ENCODE results near the gene CCDC154. TPM values are rescaled to one million over a fixed set of nuclear protein-coding genes. Genes with fewer than 3 reads are reported as not detected.

Gene CCDC154
- total and polyA plus RNA-seq, 2 donors (not counting 3 experiments of a cell fraction or from before 2014, with no cell fraction given), result 0.65 to 0.75 TPM

- Histone ChIP-seq H4K20me1 (replicated peaks; ENCODE audit: control insufficient read depth, extremely low read depth, insufficient read depth, low read length) (no peaks in the 10 kb centered on the region), H2AFZ (ENCODE audit: low read depth, low read length) (no peak overlapping the region), H3K27ac (ENCODE audit: insufficient read depth, low read depth, low read length) (no peak overlapping the region), H3K4me1 (ENCODE audit: control insufficient read depth, extremely low read depth, insufficient read depth, low read length) (no peaks in the 10 kb centered on the region), H3K9me1 (replicated peaks; ENCODE audit: control insufficient read depth, extremely low read depth, insufficient read depth, low read length) (no peaks in the 10 kb centered on the region), H3K9ac (replicated peaks; ENCODE audit: extremely low read depth, insufficient read depth, low read length) (no peak overlapping the region), H3K79me2 (ENCODE audit: control insufficient read depth, insufficient read depth, low read length) (no peaks in the 10 kb centered on the region), H3K4me2 (ENCODE audit: insufficient read depth, low read length) (no peak overlapping the region), H3K36me3 (ENCODE audit: control insufficient read depth in 2 of 2, extremely low read depth in 1 of 2, insufficient read depth in 2 of 2, low read length in 2 of 2) (no peaks in the 10 kb centered on the region), H3K27me3 (ENCODE audit: control insufficient read depth in 2 of 2, insufficient read depth in 2 of 2, low read length in 2 of 2) (no peaks in the 10 kb centered on the region), H3K9me3 (replicated peaks; ENCODE audit: control insufficient read depth, insufficient read depth, low read length) (no peaks in the 10 kb centered on the region), H3K4me3 (replicated peaks in 1 of 3; ENCODE audit: insufficient read depth in 1 of 3, low read depth in 1 of 3, low read length in 3 of 3) (no peak overlapping the region)
- BruUV-seq (replicated peaks), result no TSS peak
- intact Hi-C loops (cut with micrococcal nuclease), result no loop called here
- ChIA-PET CTCF (no interaction called here), POLR2A (no interaction called here)
- no peak for FAIRE-seq
- TF ChIP-seq MAX (IDR thresholded peaks at IDR 0.05; ENCODE audit: insufficient read depth, insufficient read length), result no peak
- TF ChIP-seq EZH2 (IDR thresholded peaks at IDR 0.05; ENCODE audit: borderline replicate concordance, low read depth, low read length, severe bottlenecking), result no peak
- no peak for TF ChIP-seq POLR2A (IDR thresholded peaks at IDR 0.05; ENCODE audit: low read depth, low read length)
- TF ChIP-seq GATA2 (IDR thresholded peaks at IDR 0.05; ENCODE audit: insufficient read depth, insufficient read length, low read depth, low read length), result no peak
- no peak for TF ChIP-seq MYC (IDR thresholded peaks at IDR 0.05; ENCODE audit: low read depth, low read length)
- no peak for TF ChIP-seq FOS (IDR thresholded peaks at IDR 0.05; ENCODE audit: borderline replicate concordance, insufficient read depth, low read length)
- TF ChIP-seq POLR2AphosphoS5 (IDR thresholded peaks at IDR 0.05; ENCODE audit: insufficient read depth, low read depth, low read length), result no peak
- TF ChIP-seq JUN (IDR thresholded peaks at IDR 0.05; ENCODE audit: borderline replicate concordance, insufficient read depth, insufficient read length, low read depth), result no peak
- TF ChIP-seq CTCF (IDR thresholded peaks at IDR 0.05; ENCODE audit: extremely low read depth in 1 of 2, insufficient read depth in 1 of 2, low read depth in 1 of 2, low read length in 2 of 2), result no peak
- dilution Hi-C loops (cut with MboI; ENCODE audit: extremely low pct_ligation_motif_present, low sequenced_read_pairs), result no loop called here
- DNase-seq (ENCODE audit: low read depth, low spot score), result no peak
These were observed 11.7 kb downstream of the CCDC154 start for GRCh38 chr16:1432388-1433262.

Measured in endothelial cell of umbilical vein (primary cell).